ENCODE data around the gene MTA1.

Gene MTA1

DNA sequence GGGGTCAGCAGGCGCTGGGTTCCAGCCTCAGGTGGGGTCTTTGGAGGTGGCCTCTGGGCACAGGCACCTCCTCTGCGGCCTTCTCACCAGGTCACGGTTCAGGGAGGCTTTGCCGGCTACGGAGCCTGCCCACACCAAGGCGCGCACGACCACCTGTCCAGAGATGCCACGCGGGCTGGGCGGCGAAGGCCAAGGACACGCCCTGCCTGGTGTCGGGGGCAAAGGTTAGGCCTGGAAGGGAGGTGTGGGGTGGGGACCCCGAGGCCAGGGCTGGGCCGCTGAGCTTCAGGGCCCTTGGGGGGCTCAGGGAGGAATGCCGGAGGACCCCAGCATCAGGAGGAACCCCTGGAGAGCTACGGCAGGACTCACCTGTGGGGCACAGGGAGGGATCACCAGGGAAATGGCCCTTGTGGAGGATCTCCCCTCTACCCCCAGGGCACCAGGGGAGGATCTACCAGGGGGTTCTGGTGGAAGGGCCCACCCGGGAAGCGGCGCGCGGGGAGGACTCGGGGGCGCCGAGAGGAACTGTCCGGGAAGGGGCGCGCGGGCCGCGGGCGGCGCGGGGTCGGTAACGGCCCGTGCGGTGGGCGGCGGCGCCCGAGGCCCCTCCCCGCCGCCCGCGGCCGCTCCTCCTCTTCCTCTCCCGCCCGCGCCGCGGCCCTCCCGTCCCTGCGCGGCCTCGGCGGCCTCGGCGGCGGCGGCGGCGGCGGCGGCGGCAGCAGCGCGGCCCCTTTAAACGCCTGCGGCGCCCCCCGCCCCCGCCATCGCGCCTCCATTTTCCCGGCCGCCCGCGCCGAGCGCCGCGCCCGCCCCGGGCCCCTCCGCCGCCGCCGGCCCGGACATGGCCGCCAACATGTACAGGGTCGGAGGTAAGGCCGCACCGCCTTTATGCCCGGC is at the start of gene MTA1:
Gene MTA1, plus strand, starts transcription at position 633 of the 897 bp plus-strand sequence. Its CDS starts 209 bp downstream, at position 842.
- DNase-seq (ENCODE audit: low read depth, low spot score) = peak; percentile 64

GRCh38 chr14:105374389-105374788 is 45.2 kb upstream of the MTA1 start:
- no peak for DNase-seq (ENCODE audit: low read depth, low spot score)

- no peak for DNase-seq (ENCODE audit: low read depth, low spot score)
These were observed 44.0 kb upstream of the MTA1 start for GRCh38 chr14:105375635-105376057.

- no peak for DNase-seq (ENCODE audit: low read depth, low spot score)
These were observed 42.8 kb upstream of the MTA1 start for GRCh38 chr14:105376521-105377440.

DNA sequence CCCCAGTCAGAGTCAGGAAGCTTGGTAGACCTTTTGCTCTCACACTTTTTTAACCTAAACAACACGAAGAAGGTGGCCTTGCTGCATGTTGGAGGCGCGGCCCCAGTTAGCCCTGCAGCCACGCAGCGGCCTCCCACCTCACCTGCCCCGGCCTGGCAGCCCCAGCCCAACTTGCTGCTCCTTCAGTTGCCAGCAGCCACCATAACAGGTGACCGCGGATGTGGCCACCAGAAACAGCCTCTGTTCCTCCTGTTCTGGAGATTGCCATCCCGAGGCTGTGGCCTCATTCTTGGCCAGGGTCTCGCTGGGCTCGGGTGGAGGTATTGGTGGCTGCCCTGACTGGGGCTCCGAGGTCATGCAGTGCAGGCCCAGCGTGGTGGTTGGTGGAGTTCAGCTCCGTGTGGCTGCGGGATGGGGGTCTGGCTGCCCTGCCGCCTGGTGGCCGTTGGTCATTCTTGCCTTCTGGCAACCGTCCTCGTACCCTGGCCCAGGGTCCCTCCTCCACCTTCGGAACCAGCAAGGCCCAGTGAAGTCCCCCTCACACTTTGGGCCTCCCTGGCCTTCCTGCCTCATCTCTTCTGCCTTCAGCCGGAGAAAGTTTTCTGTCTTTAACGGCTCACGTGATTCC is 42.0 kb upstream of the MTA1 start:
- no peak for DNase-seq (ENCODE audit: low read depth, low spot score)

DNA sequence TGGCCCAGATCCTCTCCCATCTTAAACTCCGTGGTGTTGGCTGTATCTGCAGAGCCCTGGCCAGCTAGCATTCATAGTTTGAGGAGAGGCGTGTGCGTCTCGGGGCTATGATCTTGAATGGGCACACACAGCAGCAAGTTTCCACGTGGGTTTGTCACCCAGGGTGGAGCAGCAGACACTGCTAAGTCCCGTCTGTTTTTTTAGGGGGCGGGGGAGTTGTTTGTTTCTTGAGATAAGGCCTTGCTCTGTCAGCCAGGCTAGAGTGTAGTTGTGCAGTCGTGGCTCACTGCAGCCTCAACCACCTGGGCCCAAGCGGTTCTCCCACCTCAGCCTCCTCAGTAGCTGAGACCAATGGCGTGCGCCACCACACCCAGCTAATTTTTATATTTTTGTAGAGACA is 41.4 kb upstream of the MTA1 start:
- no peak for DNase-seq (ENCODE audit: low read depth, low spot score)

DNA sequence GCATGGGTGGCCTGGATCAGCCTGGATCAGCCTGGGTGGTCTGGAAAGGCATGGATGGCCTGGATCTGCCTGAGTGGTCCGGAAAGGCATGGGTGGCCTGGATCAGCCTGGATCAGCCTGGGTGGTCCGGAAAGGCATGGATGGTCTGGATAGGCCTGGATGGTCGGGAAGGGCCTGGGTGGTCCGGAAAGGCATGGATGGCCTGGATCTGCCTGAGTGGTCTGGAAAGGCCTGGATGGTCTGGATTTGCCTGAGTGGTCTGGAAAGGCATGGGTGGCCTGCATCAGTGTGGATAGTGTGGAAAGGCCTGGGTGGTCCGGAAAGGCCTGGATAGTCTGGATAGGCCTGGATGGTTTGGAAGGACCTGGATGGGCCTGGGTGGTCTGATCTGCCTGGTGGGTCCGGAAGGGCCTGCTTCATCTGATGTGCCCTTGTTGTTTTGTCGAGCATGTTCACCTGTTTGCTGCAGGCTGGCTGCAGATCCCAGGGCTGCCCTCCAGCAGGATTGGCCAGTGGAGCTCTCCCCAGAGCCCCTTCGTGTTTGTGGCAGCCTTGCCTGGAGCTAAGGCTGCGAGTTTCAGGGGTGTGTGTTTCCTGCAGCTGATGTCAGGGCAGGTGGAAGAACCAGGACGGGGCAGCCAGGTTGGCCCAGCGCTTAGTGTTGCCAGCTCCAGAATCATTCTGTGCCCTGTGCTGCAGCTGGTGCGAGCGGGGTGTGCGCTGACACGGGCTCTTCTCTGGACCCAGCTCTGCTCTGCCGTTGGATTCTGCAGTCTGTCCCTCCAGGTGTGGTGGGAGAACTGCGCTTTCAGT is 40.5 kb upstream of the MTA1 start:
- no peak for DNase-seq (ENCODE audit: low read depth, low spot score)

DNA sequence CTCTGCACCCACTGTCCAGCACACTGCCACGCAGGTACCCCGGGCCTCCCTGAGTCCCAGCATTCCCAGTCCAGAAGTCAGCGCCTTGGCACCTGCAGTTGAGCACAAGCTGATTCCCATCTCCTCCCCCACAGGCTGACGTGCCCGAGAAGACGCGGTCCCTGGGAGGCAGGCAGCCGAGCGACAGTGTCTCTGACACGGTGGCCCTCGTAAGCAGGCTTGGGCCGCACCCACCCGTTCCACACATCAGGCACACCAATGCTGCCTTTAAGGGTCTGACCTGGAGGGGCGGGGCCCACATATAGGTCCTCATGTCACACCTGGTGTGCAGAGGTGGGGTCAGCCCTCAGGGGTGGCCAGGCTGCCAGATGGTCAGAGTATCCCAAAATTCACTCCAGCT is 39.7 kb upstream of the MTA1 start:
- no peak for DNase-seq (ENCODE audit: low read depth, low spot score)

- no peak for DNase-seq (ENCODE audit: low read depth, low spot score)
These were observed 38.9 kb upstream of the MTA1 start for GRCh38 chr14:105380756-105381155.

DNA sequence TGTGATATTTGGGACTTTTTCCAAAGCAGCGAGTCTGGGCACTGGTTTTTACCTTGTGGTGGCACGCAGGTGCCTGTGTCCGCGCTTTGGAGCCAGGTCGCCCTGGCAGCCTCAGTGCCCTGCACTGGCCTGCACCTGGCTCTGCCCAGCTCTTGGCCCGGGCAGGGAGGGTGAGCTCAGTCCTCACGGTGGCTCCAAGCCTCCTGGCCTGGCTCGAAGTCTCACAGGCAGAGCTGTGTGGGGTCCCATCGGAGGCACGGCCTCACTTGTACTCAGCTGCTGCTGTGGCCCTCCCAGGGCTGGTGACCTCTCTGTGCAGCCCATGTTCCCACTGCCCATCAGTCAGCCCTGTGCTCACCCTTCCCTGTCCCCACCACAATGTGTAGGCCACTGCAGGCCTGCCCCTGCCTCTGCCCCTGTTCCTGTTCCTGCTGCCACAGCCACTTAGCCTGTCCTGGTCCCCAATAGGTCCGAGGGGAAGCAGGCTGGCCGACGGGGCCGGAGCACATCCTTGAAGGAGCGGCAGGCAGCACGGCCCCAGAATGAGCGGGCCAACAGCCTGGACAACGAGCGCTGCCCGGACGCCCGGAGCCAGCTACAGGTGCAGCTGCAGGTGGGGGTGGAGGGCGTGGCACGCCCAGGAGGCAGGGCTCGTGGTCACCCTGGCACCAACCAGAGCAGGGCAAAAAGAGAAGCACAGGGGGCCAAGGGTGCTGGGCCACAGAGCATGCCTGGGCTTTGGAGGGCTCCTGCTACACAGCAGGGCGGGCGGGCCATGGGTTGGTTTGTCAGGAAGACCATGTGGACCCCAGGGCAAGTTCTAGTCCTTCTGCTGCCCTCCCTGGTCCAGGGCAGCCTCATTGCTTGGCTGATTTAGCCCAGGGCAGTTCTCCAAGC is 37.9 kb upstream of the MTA1 start:
- DNase-seq (ENCODE audit: low read depth, low spot score) = no peak

GRCh38 chr14:105382343-105383082 is 37.1 kb upstream of the MTA1 start:
- no peak for DNase-seq (ENCODE audit: low read depth, low spot score)

DNA sequence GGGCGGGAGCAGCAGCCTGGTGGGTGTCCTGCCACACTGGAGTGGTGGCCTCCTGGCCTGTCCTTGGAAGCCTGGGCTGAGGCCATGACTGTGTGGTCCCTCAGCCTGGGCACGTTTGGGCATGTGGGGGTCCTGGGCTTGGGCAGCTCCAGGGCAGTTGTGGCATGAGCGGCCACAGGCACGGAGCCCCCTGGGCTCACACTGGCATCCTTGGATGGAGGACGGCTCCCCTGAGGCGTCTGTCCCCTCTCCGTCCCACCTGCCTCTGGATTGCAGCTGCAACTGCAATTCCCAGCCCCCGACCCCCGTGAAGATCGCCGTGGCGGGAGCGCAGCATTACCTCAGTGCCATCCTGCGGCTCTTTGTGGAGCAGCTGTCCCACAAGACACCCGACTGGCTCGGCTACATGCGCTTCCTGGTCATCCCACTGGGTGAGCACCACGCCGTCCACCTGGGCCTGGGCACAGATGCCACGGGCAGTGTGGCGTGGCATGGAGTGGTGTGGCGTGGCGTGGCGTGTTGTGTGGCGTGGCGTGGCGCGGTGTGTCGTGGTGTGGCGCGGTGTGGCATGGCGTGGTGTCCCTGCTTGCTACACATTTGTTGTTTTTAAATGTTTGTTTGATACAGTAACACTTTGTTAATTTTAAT is 36.4 kb upstream of the MTA1 start:
- no peak for DNase-seq (ENCODE audit: low read depth, low spot score)

- no peak for DNase-seq (ENCODE audit: low read depth, low spot score)
These were observed 35.5 kb upstream of the MTA1 start for GRCh38 chr14:105384041-105384557.

DNA sequence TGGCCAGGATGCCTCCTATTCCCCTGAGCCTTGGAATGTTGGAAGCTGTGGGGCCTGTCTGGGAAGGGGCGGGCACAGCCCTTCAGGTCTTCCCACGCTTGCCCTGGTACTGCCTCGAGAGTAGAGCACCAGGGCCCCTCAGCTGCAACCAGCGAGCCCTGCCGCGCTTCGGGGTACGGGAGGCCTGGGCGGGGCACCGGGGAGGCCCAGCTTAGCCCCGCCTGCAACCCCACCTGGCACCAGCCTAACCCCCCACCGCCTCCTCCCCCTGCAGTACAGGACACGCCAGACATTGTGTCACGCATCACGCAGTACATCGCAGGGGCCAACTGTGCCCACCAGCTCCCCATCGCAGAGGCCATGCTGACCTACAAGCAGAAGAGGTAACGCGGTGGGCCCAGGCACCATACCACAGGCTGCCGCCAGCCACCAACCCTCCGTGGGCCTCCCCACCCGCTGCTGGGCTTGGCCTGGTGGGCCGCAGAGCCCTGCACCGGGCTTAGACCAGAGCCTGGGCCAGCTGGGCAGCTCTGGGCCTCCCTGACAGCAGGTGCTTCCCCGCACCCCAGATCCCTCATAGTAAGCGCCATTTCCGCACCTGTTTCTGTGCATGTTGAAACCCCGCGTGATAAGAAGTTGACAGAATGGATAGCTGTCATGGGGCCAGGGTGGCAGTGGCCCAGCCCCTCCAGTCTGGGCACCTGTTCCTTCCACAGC is 34.9 kb upstream of the MTA1 start:
- no peak for DNase-seq (ENCODE audit: low read depth, low spot score)

- no peak for DNase-seq (ENCODE audit: low read depth, low spot score)
These were observed 34.3 kb upstream of the MTA1 start for GRCh38 chr14:105385322-105385637.

- no peak for DNase-seq (ENCODE audit: low read depth, low spot score)
These were observed 33.8 kb upstream of the MTA1 start for GRCh38 chr14:105385698-105386365.
